ENCODE data around the gene NPIPB12.
"Not testable (repeated sequence)": the region's sequence is repeated elsewhere in the genome, so short reads cannot be mapped to it uniquely, and the experiment has no call there.

- TF ChIP-seq, protein P1, sequence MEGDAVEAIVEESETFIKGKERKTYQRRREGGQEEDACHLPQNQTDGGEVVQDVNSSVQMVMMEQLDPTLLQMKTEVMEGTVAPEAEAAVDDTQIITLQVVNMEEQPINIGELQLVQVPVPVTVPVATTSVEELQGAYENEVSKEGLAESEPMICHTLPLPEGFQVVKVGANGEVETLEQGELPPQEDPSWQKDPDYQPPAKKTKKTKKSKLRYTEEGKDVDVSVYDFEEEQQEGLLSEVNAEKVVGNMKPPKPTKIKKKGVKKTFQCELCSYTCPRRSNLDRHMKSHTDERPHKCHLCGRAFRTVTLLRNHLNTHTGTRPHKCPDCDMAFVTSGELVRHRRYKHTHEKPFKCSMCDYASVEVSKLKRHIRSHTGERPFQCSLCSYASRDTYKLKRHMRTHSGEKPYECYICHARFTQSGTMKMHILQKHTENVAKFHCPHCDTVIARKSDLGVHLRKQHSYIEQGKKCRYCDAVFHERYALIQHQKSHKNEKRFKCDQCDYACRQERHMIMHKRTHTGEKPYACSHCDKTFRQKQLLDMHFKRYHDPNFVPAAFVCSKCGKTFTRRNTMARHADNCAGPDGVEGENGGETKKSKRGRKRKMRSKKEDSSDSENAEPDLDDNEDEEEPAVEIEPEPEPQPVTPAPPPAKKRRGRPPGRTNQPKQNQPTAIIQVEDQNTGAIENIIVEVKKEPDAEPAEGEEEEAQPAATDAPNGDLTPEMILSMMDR (IDR thresholded peaks at IDR 0.05), result not testable (repeated sequence)
- not testable (repeated sequence) for TF ChIP-seq POLR2AphosphoS5, EP300 (IDR thresholded peaks at IDR 0.05)
These were observed 39.3 kb downstream of the NPIPB12 start for GRCh38 chr16:29466904-29467303.

Measured in sigmoid colon (tissue), 4 donors.